GM21717 (cell line): ENCODE measurements around the gene HDGFL2.

Experiments
- ATAC-seq: cut with Tn5 transposase; IDR thresholded peaks from one replicate; pipeline ENCODE4 v1.9.1; 2021; ENCODE audit warnings: mild to moderate bottlenecking, moderate library complexity; ENCODE audit not compliant: unreplicated experiment

The HDGFL2 gene

DNA sequence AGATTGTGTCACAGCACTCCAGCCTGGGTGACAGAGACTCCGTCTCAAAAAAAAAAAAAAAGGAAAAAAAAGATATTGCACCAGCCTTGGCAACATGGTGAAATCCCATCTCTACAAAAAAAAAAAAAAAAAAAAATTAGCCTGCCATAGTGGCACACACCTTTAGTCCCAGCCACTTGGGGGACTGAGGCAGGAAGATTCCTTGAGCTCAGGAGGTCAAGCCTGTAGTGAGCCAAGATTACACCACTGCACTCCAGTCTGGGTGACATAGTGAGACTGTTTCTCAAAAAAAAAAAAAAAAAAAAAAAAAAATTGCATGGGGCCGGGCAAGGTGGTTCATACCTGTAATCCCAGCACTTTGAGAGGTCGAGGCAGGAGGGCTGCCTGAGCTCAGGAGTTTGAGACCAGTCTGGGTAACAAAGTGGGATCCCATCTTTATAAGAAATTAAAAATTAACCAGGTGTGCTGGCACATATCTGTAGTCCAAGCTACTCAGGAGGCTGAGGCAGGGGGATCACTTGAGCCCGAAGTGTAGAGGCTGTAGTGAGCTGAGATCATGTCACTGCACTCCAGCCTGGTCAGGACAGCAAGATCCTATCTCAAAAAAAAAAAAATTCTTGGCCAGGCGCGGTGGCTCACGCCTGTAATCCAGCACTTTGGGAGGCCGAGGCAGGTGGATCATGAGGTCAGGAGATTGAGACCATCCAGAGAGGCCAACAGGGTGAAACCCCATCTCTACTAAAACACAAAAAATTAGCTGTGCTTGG lies 7.1 kb upstream of the HDGFL2 start:
- no peak for ATAC-seq

- no peak for ATAC-seq
These were observed 4.3 kb upstream of the HDGFL2 start for GRCh38 chr19:4467835-4468234.

GRCh38 chr19:4471403-4472173 lies 509 bp upstream of the HDGFL2 start:
- peak; percentile 78 for ATAC-seq

DNA sequence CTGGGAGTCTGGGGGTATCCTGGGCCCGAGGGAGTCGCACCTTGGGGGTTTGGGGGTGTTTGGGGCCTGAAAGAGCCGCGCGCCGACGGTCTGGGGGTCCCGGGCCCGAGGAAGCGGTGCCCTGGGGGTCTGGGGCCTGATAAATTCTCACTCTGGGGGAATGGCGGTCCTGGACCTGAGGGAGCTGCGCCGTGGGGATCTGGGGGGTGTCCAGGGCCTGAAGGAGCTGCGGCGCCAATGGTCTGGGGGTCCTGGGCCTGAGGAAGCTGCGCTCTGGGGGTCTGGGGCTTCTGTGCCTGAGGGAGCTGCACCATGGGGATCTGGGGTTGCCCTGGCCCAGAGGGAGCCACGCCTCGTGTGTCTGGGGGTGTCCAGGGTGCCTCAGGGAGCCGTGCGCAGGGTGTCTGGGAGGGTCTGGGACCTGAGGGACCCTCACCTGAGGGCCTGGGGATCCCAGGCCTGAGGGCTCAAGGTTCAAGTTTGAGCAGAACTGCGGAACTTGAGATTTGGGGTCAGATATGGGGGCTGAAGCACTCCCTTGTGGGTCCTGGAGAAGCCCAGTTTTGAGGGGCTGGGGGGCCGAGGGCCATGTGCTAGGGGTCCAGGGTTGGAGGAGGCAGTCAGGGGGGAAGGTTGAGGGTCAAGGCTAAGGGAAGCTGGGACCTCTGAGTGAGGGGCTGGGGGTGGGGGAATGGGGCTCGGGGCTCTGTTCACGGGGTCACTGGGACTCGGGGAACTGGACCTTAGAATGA lies 1.1 kb downstream of the HDGFL2 start:
- no peak for ATAC-seq

- no peak for ATAC-seq
These were observed 1.8 kb downstream of the HDGFL2 start for GRCh38 chr19:4473763-4474513.

GRCh38 chr19:4474514-4475022 lies 2.5 kb downstream of the HDGFL2 start:
- ATAC-seq, result no peak

DNA sequence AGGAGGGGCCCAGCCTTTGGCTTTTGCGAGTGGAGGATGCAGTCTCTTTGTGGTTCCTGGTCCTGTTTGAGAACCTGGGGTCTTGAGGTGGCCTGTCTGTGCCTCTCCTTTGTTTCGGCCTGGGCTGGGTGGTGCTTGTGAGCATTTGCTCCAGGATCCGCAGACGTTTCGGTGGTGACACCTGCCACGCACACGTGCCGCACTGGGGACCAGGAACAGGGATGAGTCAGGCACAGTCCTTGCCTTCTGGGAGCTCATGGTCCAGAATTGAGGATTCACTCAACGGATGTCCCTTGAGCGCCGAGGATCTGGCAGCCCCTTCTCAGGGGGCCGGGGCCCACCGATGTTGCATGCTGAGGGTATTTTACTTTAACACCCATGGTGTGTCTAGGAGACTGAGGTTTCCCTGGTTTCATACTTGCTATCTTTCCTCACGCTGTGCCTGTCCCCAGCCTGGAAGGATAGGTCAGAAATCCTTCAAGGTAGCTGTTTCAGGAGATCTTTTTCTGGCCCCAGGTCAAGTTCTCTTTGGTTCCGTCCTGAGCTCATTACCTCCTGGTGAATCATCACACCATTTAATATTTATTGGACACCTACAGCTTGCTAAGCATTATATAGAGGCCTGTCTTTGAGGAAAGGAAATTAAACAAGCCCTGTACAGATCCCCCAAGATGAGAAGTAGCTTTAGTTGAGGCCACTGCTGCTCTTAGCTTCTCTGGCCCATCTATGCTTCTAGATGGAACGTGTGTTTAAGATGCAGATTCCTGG lies 5.1 kb downstream of the HDGFL2 start:
- no peak for ATAC-seq

GRCh38 chr19:4482721-4483364 lies 10.7 kb downstream of the HDGFL2 start:
- ATAC-seq, result no peak

DNA sequence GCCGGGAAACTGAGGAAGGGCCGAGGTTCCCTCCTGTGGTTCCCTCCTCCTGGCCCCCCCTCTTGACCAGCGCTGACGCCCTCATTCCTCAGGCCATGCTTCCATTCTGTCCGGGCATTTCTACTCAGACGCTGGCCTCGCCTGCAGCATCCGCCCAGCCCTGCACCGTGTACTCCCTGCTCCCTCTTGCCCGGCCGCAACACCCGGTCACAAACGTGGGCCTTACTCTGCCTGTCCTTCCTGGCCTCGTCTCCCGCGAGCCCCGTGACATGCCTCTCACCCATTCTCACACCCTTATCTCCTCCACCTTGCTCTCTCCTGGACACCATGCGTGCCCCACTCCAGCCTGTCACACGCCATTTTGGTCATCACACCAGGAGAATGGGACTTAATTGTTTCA lies 11.3 kb downstream of the HDGFL2 start:
- no peak for ATAC-seq

DNA sequence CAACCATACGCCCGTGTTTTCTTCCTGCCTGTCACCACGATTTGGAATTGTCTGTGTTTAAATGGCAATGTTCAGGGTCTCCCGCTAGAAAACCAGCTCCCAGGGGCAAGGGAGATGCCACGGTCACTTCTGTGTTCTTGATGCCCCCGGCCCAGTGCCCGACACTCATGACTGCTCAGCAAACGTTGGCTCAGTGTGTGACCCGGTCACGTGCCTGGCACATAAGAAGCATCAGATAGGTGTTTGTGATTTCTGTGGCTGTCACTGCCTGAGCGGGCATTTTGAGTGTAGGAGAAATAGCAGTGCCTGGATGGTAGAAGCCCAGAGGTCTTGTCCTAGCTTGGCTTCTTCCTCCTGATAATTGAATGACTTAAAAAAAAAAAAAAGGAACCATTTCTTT lies 15.5 kb downstream of the HDGFL2 start:
- ATAC-seq, result no peak

GRCh38 chr19:4488496-4488895 lies 16.4 kb downstream of the HDGFL2 start:
- ATAC-seq, result no peak

- no peak for ATAC-seq
These were observed 19.3 kb downstream of the HDGFL2 start for GRCh38 chr19:4491446-4491845.

- no peak for ATAC-seq
These were observed 20.4 kb downstream of the HDGFL2 start for GRCh38 chr19:4492337-4493103.

DNA sequence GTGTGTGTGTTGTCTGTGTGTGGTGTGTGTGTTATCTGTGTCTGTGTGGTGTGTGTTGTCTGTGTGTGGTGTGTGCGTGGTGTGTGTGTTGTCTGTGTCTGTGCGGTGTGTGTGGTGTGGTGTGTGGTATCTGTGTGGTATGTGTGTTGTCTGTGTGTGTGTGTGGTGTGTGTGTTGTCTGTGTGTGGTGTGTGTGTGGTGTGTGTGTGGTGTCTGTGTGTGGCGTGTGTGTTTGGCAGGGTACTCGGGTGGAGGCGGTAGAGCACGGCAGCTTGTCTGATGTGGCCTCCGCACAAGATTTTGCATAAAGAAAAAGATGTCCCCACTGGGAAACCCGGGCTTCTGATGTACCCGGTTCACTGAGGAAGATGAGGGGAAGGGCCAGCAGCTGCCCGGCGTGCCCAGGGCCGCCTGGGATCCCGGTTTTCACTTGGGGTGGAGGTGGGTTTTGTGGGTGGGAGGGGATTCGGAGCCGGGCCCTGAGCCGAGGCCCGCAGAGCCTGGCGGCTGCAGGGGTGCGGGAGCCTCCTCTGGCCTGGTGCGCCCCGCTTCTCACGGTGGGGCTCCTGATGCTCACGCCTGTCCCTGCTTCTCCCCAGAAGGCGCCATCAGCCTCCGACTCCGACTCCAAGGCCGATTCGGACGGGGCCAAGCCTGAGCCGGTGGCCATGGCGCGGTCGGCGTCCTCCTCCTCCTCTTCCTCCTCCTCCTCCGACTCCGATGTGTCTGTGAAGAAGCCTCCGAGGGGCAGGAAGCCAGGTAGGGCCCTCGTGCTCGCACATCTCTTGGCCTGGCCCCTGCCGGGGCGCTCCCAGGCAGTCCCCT lies 21.2 kb downstream of the HDGFL2 start:
- no peak for ATAC-seq

GRCh38 chr19:4493929-4494690 lies 22.0 kb downstream of the HDGFL2 start:
- no peak for ATAC-seq

DNA sequence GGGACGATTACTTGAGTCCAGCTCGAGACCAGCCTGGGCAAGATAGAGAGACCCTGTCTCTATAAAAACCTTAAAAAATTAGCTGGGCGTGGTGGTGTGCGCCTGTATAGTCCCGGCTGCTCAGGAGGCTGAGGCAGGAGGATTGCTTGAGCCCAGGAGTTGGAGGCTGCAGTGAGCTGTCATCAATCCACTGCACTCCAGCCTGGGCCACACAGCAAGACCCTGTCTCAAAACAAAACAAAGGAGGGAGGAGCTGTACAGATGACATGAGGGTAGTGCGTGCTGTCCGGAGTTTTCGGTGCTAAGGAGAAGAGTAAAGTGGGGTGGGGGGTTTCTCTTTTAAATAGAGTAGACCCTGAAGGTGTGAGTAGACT lies 22.6 kb downstream of the HDGFL2 start:
- ATAC-seq, result no peak

- no peak for ATAC-seq
These were observed 23.4 kb downstream of the HDGFL2 start for GRCh38 chr19:4495471-4495870.
